ENCODE measurements around the gene ZC3H10. TPM values are rescaled to one million over a fixed set of nuclear protein-coding genes. Genes with fewer than 3 reads are reported as not detected.

ZC3H10 gene
- polyA plus RNA-seq, 4 donors, result 1.1 to 4.0 (median 2.1) TPM

DNA sequence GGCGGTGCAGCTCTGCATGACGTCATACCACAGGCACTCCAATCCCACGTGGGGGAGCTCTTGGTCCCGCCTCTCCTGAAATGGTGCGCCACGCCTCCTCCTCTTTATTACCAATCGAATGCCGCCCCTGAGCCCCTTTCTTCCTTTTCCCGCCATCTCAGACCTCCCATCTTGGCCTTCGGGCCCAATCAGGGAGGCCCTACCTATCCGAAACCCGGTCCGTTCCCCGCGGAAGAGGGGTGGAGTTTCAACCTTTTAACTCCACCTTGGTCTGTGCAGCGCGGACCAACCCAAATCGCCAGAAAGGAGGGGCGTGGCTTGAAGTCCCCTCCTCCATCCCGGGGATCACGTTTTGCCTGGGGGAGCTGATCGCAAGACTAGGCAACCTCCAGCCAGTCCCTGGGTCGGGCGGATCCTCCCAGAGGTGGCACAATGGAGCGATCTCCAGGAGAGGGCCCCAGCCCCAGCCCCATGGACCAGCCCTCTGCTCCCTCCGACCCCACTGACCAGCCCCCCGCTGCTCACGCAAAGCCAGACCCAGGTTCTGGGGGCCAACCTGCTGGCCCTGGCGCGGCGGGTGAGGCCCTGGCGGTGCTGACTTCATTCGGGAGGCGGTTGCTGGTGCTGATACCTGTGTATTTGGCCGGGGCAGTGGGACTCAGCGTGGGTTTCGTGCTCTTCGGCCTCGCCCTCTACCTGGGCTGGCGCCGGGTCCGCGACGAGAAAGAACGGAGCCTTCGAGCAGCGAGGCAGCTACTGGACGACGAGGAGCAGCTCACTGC lies 10.0 kb downstream of the ZC3H10 start, which contains the start of gene ESYT1:
TSS of gene ESYT1 (plus strand) at position 380 of the 782 bp plus-strand sequence. CDS start at position 433, 53 bp downstream.
- Histone ChIP-seq H3K27ac (ENCODE audit: low read depth in 1 of 3, low read length in 2 of 3) (peak within 1 kb of the TSS; percentile 71 to 93 (median 83)), H3K4me1 (ENCODE audit: control insufficient read depth in 3 of 3, insufficient read depth in 2 of 3, low read depth in 1 of 3, low read length in 2 of 3) (peaks cover 0 to 32% (median 0%) of the 10 kb centered on the region in 3 donors), H3K27me3 (ENCODE audit: control insufficient read depth in 3 of 3, insufficient read depth in 3 of 3, low read length in 3 of 3) (no peaks in the 10 kb centered on the region), H3K9me3 (ENCODE audit: control insufficient read depth in 2 of 2, insufficient read depth in 1 of 2, low read depth in 1 of 2, low read length in 1 of 2) (no peaks in the 10 kb centered on the region), H3K4me3 (ENCODE audit: low read depth in 1 of 3, low read length in 3 of 3) (peak within 1 kb of the TSS; percentile 76 to 94 (median 85)), H3K36me3 (ENCODE audit: control insufficient read depth in 3 of 3, insufficient read depth in 2 of 3, low read depth in 1 of 3, low read length in 3 of 3) (peaks cover 2 to 30% (median 4%) of the 10 kb centered on the region in 3 donors)
- DNase-seq (peak; percentile 99 to 100), FAIRE-seq (peak; percentile 61)
- 0 to 1% (median 0%) methylated on average over 46 to 49 of the region's 49 CpGs for WGBS, 3 donors

DNA sequence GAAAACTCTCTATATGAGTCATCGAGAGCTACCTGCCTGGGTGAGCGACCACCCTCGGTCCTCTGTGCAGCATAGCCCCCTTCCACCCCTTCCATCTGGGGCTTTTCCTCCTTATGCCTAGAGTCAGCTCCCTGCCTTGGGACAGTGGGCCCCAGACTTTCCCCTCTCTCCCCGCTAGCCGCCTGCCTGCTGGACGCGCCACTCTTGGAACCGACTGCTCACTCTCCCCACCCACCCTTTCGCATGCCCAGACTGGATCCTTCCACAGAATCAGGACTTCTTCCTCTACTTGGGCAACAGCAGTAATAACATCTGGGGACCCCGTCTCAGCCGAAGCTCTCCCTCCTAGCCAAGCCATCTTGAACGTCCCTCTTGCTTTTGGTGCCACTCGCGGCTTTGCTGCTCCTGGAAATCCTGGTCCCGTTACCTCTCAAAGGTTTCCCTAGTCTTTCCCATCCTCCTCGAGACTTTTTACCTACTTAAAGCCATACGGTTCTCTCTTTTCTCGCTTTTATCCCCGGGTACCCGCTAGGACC lies 10.7 kb downstream of the ZC3H10 start:
- no peak for FAIRE-seq
- Histone ChIP-seq H3K27ac (ENCODE audit: low read depth in 1 of 3, low read length in 2 of 3) (peak overlapping the region; percentile 71 to 93 (median 79)), H3K9me3 (ENCODE audit: control insufficient read depth in 2 of 2, insufficient read depth in 1 of 2, low read depth in 1 of 2, low read length in 1 of 2) (no peaks in the 10 kb centered on the region), H3K4me1 (ENCODE audit: control insufficient read depth in 3 of 3, insufficient read depth in 2 of 3, low read depth in 1 of 3, low read length in 2 of 3) (peaks cover 0 to 32% (median 0%) of the 10 kb centered on the region in 3 donors), H3K36me3 (ENCODE audit: control insufficient read depth in 3 of 3, insufficient read depth in 2 of 3, low read depth in 1 of 3, low read length in 3 of 3) (peaks cover 2 to 36% (median 6%) of the 10 kb centered on the region in 3 donors), H3K4me3 (ENCODE audit: low read depth in 1 of 3, low read length in 3 of 3) (peak overlapping the region; percentile 76 to 94 (median 85)), H3K27me3 (ENCODE audit: control insufficient read depth in 3 of 3, insufficient read depth in 3 of 3, low read length in 3 of 3) (no peaks in the 10 kb centered on the region)
- 0 to 1% (median 0%) methylated on average over 20 of the region's 20 CpGs for WGBS, 3 donors
- DNase-seq, result no peak

DNA sequence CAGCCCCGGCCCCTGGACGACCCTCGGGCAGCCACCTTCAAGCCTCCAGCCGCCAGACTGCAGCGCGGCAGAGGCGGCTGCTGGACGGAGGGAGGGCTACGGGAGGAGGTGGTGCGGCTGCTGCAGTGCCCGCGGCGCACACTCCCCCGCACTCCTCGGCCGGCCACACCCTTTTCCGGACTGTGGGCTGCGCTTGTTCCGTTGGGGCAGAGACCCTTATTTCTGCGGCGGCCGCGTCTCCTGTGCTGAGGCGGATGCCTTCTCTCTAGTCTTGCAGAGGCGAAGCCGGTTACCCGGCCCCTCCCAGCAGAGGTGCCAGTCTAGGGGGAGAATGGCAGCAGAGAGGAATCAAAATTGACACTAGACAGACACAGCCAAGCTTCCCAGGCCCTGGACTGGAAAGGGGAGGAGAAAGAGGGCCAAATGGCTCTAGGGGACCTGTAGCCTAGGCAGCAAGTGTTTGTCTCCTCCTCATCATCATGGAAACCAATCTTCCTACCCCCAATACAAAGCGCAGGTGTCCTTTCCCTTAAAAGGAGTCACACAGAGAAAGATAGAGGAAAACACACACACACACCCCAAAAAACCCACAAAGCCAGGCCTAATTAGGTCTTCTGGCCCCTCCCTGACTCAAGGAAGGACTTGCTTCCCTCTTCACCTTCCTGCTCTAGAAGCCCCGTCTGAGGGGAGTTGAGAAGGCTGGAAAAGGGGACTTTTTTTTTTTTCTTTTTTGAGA lies 11.3 kb downstream of the ZC3H10 start:
- H3K4me1 ChIP-seq (ENCODE audit: control insufficient read depth in 3 of 3, insufficient read depth in 2 of 3, low read depth in 1 of 3, low read length in 2 of 3), result peaks cover 0 to 32% (median 0%) of the 10 kb centered on the region in 3 donors
- H3K4me3 ChIP-seq (ENCODE audit: low read depth in 1 of 3, low read length in 3 of 3), result peak overlapping the region; percentile 76 to 94 (median 85)
- peaks cover 2 to 41% (median 6%) of the 10 kb centered on the region in 3 donors for H3K36me3 ChIP-seq (ENCODE audit: control insufficient read depth in 3 of 3, insufficient read depth in 2 of 3, low read depth in 1 of 3, low read length in 3 of 3)
- DNase-seq (peak; percentile 60 to 68), FAIRE-seq (no peak)
- H3K27me3 ChIP-seq (ENCODE audit: control insufficient read depth in 3 of 3, insufficient read depth in 3 of 3, low read length in 3 of 3), result no peaks in the 10 kb centered on the region
- H3K27ac ChIP-seq (ENCODE audit: low read depth in 1 of 3, low read length in 2 of 3), result peak overlapping the region; percentile 71 to 93 (median 79)
- 2 to 3% (median 3%) methylated on average over 27 to 29 of the region's 29 CpGs for WGBS, 3 donors
- no peaks in the 10 kb centered on the region for H3K9me3 ChIP-seq (ENCODE audit: control insufficient read depth in 2 of 2, insufficient read depth in 1 of 2, low read depth in 1 of 2, low read length in 1 of 2)

DNA sequence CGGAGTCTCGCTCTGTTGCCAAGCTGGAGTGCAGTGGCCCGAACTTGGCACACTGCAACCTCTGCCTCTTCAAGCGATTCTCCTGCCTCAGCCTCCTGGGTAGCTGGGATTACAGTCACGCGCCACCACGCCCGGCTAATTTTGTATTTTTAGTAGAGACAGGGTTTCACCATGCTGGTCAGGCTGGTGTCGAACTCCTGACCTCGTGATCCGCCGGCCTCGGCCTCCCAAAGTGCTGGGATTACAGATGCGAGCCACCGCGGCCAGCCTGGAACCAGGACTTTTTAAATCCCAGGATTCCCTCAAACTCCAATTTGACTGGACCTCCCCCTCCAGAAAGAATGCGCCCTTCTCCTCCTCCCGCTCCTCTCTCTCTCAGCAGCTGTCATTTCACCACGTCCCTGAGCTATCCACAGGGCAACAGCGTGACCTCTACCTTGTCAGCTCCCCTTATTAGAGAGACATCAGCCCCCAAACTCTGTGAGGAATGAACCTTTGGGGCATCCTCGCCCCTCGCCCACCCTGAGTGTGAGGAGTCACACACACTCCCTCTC lies 12.0 kb downstream of the ZC3H10 start:
- Histone ChIP-seq H3K27me3 (ENCODE audit: control insufficient read depth in 3 of 3, insufficient read depth in 3 of 3, low read length in 3 of 3) (no peaks in the 10 kb centered on the region), H3K27ac (ENCODE audit: low read depth in 1 of 3, low read length in 2 of 3) (peak overlapping the region in 2 of 3 donors; percentile 28 to 79), H3K4me1 (ENCODE audit: control insufficient read depth in 3 of 3, insufficient read depth in 2 of 3, low read depth in 1 of 3, low read length in 2 of 3) (peaks cover 0 to 32% (median 0%) of the 10 kb centered on the region in 3 donors), H3K36me3 (ENCODE audit: control insufficient read depth in 3 of 3, insufficient read depth in 2 of 3, low read depth in 1 of 3, low read length in 3 of 3) (peaks cover 2 to 45% (median 6%) of the 10 kb centered on the region in 3 donors), H3K4me3 (ENCODE audit: low read depth in 1 of 3, low read length in 3 of 3) (peak overlapping the region in 2 of 3 donors; percentile 85 to 94), H3K9me3 (ENCODE audit: control insufficient read depth in 2 of 2, insufficient read depth in 1 of 2, low read depth in 1 of 2, low read length in 1 of 2) (no peaks in the 10 kb centered on the region)
- DNase-seq, result no peak
- whole genome bisulfite sequencing, 3 donors, result 60 to 83% (median 79%) methylated on average over 22 of the region's 22 CpGs
- FAIRE-seq, result no peak

DNA sequence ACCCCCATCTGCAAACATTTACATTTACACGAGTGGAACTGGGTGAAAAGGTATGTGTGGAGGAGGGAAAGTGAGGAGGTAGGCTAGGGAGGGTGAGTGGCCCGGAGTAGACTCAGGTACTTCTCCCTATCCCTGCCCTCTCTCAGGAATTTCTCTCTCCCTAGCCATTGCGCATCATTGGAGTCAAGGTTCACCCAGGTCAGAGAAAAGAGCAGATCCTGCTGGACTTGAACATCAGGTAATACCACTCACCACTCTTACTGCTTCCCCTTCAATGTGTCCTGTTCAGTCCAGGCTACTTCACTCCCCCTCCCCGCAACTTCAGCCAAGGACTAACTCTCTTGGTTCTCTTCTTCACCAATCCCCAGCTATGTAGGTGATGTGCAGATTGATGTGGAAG lies 12.8 kb downstream of the ZC3H10 start:
- Histone ChIP-seq H3K4me1 (ENCODE audit: control insufficient read depth in 3 of 3, insufficient read depth in 2 of 3, low read depth in 1 of 3, low read length in 2 of 3) (peaks cover 0 to 28% (median 0%) of the 10 kb centered on the region in 3 donors), H3K27me3 (ENCODE audit: control insufficient read depth in 3 of 3, insufficient read depth in 3 of 3, low read length in 3 of 3) (no peaks in the 10 kb centered on the region), H3K9me3 (ENCODE audit: control insufficient read depth in 2 of 2, insufficient read depth in 1 of 2, low read depth in 1 of 2, low read length in 1 of 2) (no peaks in the 10 kb centered on the region), H3K4me3 (ENCODE audit: low read depth in 1 of 3, low read length in 3 of 3) (no peak overlapping the region), H3K36me3 (ENCODE audit: control insufficient read depth in 3 of 3, insufficient read depth in 2 of 3, low read depth in 1 of 3, low read length in 3 of 3) (peaks cover 2 to 52% (median 6%) of the 10 kb centered on the region in 3 donors), H3K27ac (ENCODE audit: low read depth in 1 of 3, low read length in 2 of 3) (no peak overlapping the region)
- 87 to 93% (median 90%) methylated on average over 4 of the region's 4 CpGs for WGBS, 3 donors
- DNase-seq (no peak), FAIRE-seq (no peak)

GRCh38 chr12:56134897-56135296 lies 16.8 kb downstream of the ZC3H10 start:
- H3K9me3 ChIP-seq (ENCODE audit: control insufficient read depth in 2 of 2, insufficient read depth in 1 of 2, low read depth in 1 of 2, low read length in 1 of 2), result no peaks in the 10 kb centered on the region
- H3K27ac ChIP-seq (ENCODE audit: low read depth in 1 of 3, low read length in 2 of 3), result no peak overlapping the region
- peaks cover 7 to 88% (median 12%) of the 10 kb centered on the region in 3 donors for H3K36me3 ChIP-seq (ENCODE audit: control insufficient read depth in 3 of 3, insufficient read depth in 2 of 3, low read depth in 1 of 3, low read length in 3 of 3)
- no peak overlapping the region for H3K4me3 ChIP-seq (ENCODE audit: low read depth in 1 of 3, low read length in 3 of 3)
- FAIRE-seq (no peak), DNase-seq (no peak)
- no peaks in the 10 kb centered on the region for H3K4me1 ChIP-seq (ENCODE audit: control insufficient read depth in 3 of 3, insufficient read depth in 2 of 3, low read depth in 1 of 3, low read length in 2 of 3)
- H3K27me3 ChIP-seq (ENCODE audit: control insufficient read depth in 3 of 3, insufficient read depth in 3 of 3, low read length in 3 of 3), result no peaks in the 10 kb centered on the region
- 94 to 98% (median 96%) methylated on average over 6 of the region's 6 CpGs for WGBS, 3 donors

GRCh38 chr12:56137853-56138571 lies 19.9 kb downstream of the ZC3H10 start:
- no peak for FAIRE-seq
- DNase-seq, result no peak
- Histone ChIP-seq H3K9me3 (ENCODE audit: control insufficient read depth in 2 of 2, insufficient read depth in 1 of 2, low read depth in 1 of 2, low read length in 1 of 2) (no peaks in the 10 kb centered on the region), H3K27me3 (ENCODE audit: control insufficient read depth in 3 of 3, insufficient read depth in 3 of 3, low read length in 3 of 3) (no peaks in the 10 kb centered on the region), H3K36me3 (ENCODE audit: control insufficient read depth in 3 of 3, insufficient read depth in 2 of 3, low read depth in 1 of 3, low read length in 3 of 3) (peaks cover 10 to 78% (median 20%) of the 10 kb centered on the region in 3 donors), H3K4me1 (ENCODE audit: control insufficient read depth in 3 of 3, insufficient read depth in 2 of 3, low read depth in 1 of 3, low read length in 2 of 3) (no peaks in the 10 kb centered on the region), H3K4me3 (ENCODE audit: low read depth in 1 of 3, low read length in 3 of 3) (no peak overlapping the region), H3K27ac (ENCODE audit: low read depth in 1 of 3, low read length in 2 of 3) (no peak overlapping the region)
- 92 to 95% (median 95%) methylated on average over 14 of the region's 14 CpGs for WGBS, 3 donors

Measured in small intestine (tissue), 7 donors.